Mammary epithelial cell (primary cell): ENCODE data around the gene COL5A1.

Experiments
- CTCF ChIP-seq, 2 donors: IDR thresholded peaks in 1 of 2; conservative IDR thresholded peaks in 1 of 2; 2 replicates each; pipeline ENCODE4 v1.5.1; 2011 to 2012; ENCODE audit warnings: inconsistent platforms in 2 of 2, low read length in 2 of 2, mild to moderate bottlenecking in 2 of 2, control low read depth in 1 of 2, low read depth in 1 of 2; ENCODE audit not compliant: insufficient read depth in 1 of 2; ENCODE audit errors: extremely low read depth in 1 of 2
- EZH2 ChIP-seq: IDR thresholded peaks from 2 replicates; pipeline ENCODE4 v1.6.1; 2012; ENCODE audit warnings: low read length, inconsistent platforms, borderline replicate concordance

DNA sequence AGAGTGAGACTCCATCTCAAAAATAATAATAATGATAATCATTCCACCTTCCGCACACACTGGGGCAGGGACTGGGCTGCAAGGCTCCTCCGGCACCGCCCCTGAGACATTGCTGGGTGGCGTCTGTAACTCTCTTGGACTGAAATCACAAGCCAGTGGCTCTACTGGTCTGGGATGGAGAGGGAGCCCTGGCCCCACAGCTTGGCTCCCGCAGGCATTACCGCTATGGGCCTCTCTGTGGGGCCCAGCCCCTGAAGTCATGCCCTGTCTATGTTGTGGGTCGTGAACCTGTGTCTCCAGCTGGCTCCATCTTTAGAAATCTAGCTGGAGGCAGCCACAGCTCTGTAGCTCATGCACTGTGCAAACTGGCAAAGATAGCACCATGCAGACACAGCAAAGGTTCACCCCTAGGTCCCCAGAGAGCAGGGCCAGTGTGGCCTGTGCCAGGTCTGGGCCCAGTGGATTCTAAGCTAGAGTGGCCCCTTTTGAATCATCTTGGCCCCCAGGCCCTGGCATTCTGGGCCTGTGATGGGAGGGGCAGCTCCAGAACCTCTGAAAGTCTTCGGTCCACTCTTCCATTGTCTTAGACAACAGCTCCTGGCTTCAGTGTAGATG, 36.1 kb upstream of the COL5A1 start:
- no peak for TF ChIP-seq CTCF (conservative IDR thresholded peaks at IDR 0.05 in 1 of 2, IDR thresholded peaks at IDR 0.05 in 1 of 2; ENCODE audit: extremely low read depth in 1 of 2, insufficient read depth in 1 of 2, low read depth in 1 of 2, low read length in 2 of 2)
- no peak for TF ChIP-seq EZH2
